Measurements from ENCODE around the gene MYLK. TPM values are rescaled to one million over a fixed set of nuclear protein-coding genes. Genes with fewer than 3 reads are reported as not detected.

Gene MYLK
- total and polyA plus RNA-seq, 10 of the 15 experiments (the other 5 are each of a cell fraction or from before 2014, with no cell fraction given): 0.04 to 1.6 (median 0.42) TPM; not detected in 1

- ATAC-seq (no peak), FAIRE-seq (no peak), DNase-seq (ENCODE audit: low read depth, low spot score) (no peak)
- Histone ChIP-seq H4K20me1 (ENCODE audit: control insufficient read depth, insufficient read depth) (no peaks in the 10 kb centered on the region), H3K79me2 (ENCODE audit: control insufficient read depth, insufficient read depth, low read length) (no peaks in the 10 kb centered on the region), H3K27ac (ENCODE audit: control insufficient read depth, insufficient read depth) (no peak overlapping the region), H3K9me3 (replicated peaks; ENCODE audit: control insufficient read depth, insufficient read depth, low read length) (no peaks in the 10 kb centered on the region), H3K4me1 (ENCODE audit: control insufficient read depth, insufficient read depth, low read length) (no peaks in the 10 kb centered on the region), H3K27me3 (replicated peaks in 1 of 2; ENCODE audit: control insufficient read depth in 2 of 2, insufficient read depth in 2 of 2, low read length in 1 of 2) (no peaks in the 10 kb centered on the region), H3K9ac (ENCODE audit: control insufficient read depth, insufficient read depth, low read length) (no peak overlapping the region), H3K4me2 (ENCODE audit: control insufficient read depth, insufficient read depth) (no peak overlapping the region), H3K36me3 (ENCODE audit: control insufficient read depth in 2 of 2, insufficient read depth in 2 of 2, low read length in 1 of 2) (no peaks in the 10 kb centered on the region), H3K4me3 (no peak overlapping the region), H2AFZ (ENCODE audit: control insufficient read depth, low read depth, low read length) (no peak overlapping the region)
- WGBS (ENCODE audit: insufficient coverage, insufficient replicate concordance, low lambda C conversion rate, missing lambda C conversion rate): 50% methylated on average over 1 of the region's 1 CpG
- SMC1A ChIA-PET (ENCODE audit: uncharacterized antibody, unreplicated experiment): interaction anchor here (0.6 to 1.4 kb wide), 2 partner anchors 9 to 583 kb away, joined by 3 to 4 read pairs; no protein-coding TSS in a partner anchor
- in situ Hi-C loops (cut with MboI) (no loop called here), intact Hi-C loops (cut with micrococcal nuclease; ENCODE audit: unreplicated experiment) (no loop called here)
- TF ChIP-seq HDGF (IDR thresholded peaks at IDR 0.05): no peak
- TF ChIP-seq SMARCA5 (IDR thresholded peaks at IDR 0.05): no peak
- TF ChIP-seq MEF2B (IDR thresholded peaks at IDR 0.05; ENCODE audit: partially characterized antibody, poor library complexity, severe bottlenecking): no peak
- TF ChIP-seq ZBTB11 (CRISPR knock-in tag; IDR thresholded peaks at IDR 0.05): no peak
- TF ChIP-seq SREBF1 (IDR thresholded peaks at IDR 0.05; ENCODE audit: low read length): no peak
- no peak for TF ChIP-seq TAF1 (IDR thresholded peaks at IDR 0.05; ENCODE audit: borderline replicate concordance, low read depth, low read length)
- no peak for TF ChIP-seq ZNF622 (IDR thresholded peaks at IDR 0.05)
- no peak for TF ChIP-seq SP1 (IDR thresholded peaks at IDR 0.05; ENCODE audit: low read depth, low read length)
- no peak for TF ChIP-seq REST (IDR thresholded peaks at IDR 0.05; ENCODE audit: low read depth, low read length)
- no peak for TF ChIP-seq NBN (IDR thresholded peaks at IDR 0.05)
- no peak for TF ChIP-seq NFYB (IDR thresholded peaks at IDR 0.05; ENCODE audit: insufficient read depth, low read depth, low read length)
- no peak for TF ChIP-seq PBX3 (IDR thresholded peaks at IDR 0.05; ENCODE audit: insufficient replicate concordance, low read depth, low read length)
- TF ChIP-seq RB1 (IDR thresholded peaks at IDR 0.05; ENCODE audit: borderline replicate concordance): no peak
- CTCF ChIA-PET: interaction anchor here (2.1 kb wide), 1 partner anchor 18 kb away, joined by 7 read pairs; no protein-coding TSS in a partner anchor
- no TSS peak for BruUV-seq (replicated peaks)
- POLR2A ChIA-PET: interaction anchor here (0.6 kb wide), 1 partner anchor 48 kb away, joined by 3 read pairs; no protein-coding TSS in a partner anchor
- RAD21 ChIA-PET (ENCODE audit: unreplicated experiment): no interaction called here
These were observed 259.8 kb downstream of the MYLK start for GRCh38 chr3:123624302-123624701.
